GM18520 (cell line): ENCODE data around the gene MAPKAP1.

Experiments
- ATAC-seq: cut with Tn5 transposase; IDR thresholded peaks from one replicate; pipeline ENCODE4 v1.9.1; 2021; ENCODE audit not compliant: unreplicated experiment

MAPKAP1 gene

DNA sequence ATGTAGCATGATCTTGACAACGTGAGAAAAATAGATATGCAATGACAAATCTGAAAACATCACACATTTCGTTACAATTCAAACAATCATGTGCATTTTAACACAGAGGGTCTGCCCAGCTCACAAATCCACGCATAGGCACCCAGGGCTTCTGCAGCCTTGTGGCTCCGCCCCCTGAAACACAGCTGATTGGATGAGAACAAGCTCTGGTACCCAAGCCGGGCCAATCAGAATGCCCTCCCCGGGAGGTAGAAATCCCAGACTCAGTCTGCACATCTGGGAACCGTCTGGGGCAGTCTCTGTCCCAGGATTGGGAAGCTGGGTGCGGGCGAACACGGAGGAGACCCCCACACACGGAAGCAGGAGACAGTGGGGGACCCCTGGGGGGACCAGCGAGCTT, 307.8 kb downstream of the MAPKAP1 start:
- ATAC-seq, result no peak

DNA sequence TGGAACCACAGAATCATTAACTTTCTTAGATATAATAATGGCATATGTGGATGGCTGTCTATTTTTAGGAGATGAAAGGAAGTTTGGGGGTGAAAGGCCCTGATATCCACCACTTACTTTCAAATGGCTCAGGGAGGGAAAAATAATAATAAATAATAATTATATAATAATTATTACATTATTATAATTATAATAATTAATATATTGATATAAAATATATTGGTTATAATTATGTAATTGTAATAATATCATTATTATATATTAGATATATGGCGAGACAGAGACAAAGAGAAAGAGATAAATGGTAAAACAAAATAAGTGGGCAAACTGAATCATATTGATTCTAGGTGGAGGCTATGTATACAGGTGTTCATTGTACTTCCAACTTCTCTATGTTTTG, 308.8 kb downstream of the MAPKAP1 start:
- ATAC-seq, result no peak

DNA sequence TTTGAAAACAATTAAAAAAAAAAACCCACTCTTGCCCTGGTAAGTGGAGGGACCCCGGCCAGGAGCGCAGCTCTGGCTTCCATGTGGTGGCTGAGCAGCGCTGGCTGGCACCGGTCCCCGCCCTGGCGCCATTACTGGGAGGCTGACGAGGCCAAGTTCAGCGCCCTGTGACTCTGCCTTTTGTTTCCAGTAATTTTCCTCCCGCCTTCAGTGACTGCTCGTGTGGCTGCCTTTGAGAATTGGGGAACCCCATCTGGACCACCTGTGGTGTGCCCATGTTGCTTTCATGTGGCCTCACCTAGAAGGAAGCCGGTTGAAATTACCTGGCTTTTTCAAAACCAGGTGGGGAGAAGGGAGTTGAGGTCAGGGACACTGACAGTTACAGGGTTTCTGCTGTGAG, 309.3 kb downstream of the MAPKAP1 start:
- ATAC-seq, result no peak

DNA sequence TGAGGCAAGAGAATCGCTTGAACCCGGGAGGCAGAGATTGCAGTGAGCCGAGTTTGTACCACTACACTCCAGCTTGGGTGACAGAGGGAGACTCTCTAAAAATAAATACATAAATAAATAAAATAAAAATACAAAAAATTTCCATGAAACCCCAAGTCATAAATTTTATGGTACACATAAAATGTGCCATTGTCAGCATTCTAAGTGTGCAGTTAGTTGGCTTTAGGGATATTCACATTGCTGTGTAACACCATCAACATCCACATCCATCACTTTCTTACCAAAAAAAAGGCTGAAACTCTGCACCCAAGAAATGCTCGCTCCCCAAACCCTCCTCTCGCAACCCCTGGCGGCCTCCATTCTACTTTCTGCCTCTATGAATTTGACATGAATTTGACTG, 310.2 kb downstream of the MAPKAP1 start:
- ATAC-seq, result no peak

DNA sequence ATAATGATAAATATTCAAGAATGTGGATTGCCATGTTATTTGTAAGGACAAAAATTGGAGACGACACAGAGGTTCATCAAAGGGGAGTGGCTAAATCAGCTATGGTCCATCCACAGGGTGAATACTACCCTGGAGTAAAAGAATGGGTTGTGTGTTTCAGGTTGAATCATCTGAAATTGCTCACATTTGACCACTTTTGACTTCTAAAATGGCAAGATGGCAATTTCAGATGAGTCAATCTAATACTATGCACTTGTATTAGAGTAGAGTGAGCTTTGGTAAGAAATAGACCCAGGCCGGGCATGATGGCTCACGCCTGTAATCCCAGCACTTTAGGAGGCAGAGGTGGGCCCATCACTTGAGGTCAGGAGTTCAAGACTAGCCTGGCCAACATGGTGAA, 313.6 kb downstream of the MAPKAP1 start:
- ATAC-seq, result peak; percentile 56

DNA sequence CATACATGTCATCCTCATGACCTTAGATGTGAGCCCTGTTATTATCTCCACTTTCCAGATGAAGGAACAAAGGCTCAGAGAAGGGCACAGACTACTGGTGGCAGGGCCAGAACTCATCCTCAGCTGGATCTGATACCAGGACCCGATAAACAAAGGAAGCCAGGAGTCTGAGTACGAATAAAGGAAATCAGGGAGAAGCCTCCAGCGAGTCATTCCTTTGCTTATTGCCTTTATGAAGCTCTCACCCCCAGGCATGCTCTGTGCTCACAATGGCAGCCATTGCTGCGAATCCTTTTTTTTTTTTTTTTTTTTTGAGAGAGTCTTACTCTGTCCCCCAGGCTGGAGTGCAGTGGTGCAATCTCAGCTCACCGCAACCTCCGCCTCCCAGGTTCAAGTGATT, 315.3 kb downstream of the MAPKAP1 start:
- ATAC-seq, result no peak

DNA sequence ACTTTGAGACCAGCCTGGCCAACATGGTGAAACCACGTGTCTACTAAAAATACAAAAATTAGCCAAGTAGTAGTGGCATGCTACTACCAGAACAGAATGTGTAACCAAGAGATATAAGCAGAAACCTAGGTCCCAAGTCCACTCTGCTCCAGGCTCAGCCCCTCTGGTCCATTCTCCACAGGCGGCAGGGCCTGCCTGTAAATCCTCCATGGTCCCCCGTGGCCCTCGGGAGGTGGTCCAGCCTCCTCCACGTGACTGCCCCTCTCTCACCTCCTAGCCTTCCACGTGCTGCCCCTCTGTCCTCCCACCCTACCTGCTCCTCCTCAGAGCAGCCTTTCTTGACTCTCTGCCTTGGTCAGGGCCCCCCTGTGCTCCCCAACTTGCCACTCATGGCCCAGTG, 318.0 kb downstream of the MAPKAP1 start:
- ATAC-seq, result no peak

DNA sequence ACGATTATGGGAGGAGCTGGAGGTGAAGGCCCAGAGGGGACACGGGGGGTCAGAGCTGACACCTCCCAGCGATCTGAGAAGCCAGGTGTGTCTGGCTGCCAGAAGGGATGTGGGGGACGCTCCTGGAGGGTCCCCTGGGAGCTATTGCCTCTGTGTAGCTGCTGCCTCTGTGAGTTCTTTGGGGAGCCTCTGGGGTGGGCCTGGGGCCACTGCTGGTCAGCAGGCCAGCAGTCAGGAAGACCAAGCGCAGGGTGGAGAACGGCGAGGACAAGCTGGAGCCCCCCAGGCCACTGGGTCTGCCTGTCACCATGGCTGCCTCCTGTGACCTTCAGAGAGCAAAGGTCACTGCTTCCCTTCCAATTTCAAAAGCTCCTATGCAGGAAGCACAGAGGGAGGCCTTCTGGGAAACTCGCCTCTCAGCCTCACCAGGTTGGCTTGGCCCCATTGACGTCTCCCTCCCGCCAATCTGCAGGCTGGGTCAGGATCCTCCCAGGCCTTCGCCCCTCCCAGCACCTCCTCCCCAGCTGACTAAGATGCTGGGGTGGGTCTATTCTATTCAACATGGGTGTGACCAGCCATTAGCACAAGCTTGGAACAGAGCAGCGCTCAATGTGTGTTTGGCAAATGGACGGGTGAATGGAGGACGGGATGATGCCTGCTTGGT, 319.0 kb downstream of the MAPKAP1 start:
- no peak for ATAC-seq
